ENCODE measurements around the gene TWNK. TPM values are rescaled to one million over a fixed set of nuclear protein-coding genes. Genes with fewer than 3 reads are reported as not detected.

Gene TWNK
- total RNA-seq, 2 experiments from 2014 or later = 2.7 to 2.8 TPM

GRCh38 chr10:100993986-100994708 is 6.8 kb downstream of the TWNK start:
- ChIA-PET POLR2A (no interaction called here), CTCF (interaction anchor here (1.5 to 2.0 kb wide), 2 partner anchors 20 to 56 kb away, joined by 3 to 7 read pairs; no protein-coding TSS in a partner anchor)
- Mint-ChIP-seq H3K27ac (peak overlapping the region; percentile 13), H3K36me3 (ENCODE audit: low read depth) (peaks cover 43% of the 10 kb centered on the region), H3K27me3 (no peaks in the 10 kb centered on the region), H3K4me3 (peak overlapping the region; percentile 82), H3K4me1 (ENCODE audit: low read depth) (peaks cover 27% of the 10 kb centered on the region), H3K9me3 (no peaks in the 10 kb centered on the region)
- H3K4me1 ChIP-seq (ENCODE audit: insufficient read depth, low read length) = peaks cover 37% of the 10 kb centered on the region
- no peaks in the 10 kb centered on the region for H3K27me3 ChIP-seq (ENCODE audit: control insufficient read depth in 1 of 2, insufficient read depth in 2 of 2, low read length in 2 of 2)
- H3K4me3 ChIP-seq (ENCODE audit: low read length) = no peak overlapping the region
- H3K36me3 ChIP-seq (ENCODE audit: insufficient read depth, low read length) = peaks cover 36% of the 10 kb centered on the region
- DNase-seq (no peak), ATAC-seq (ENCODE audit: poor library complexity) (no peak)
- H3K9me3 ChIP-seq (ENCODE audit: control insufficient read depth in 1 of 2, insufficient read depth in 1 of 2, low read length in 2 of 2) = no peaks in the 10 kb centered on the region
- no peak overlapping the region for H3K27ac ChIP-seq (ENCODE audit: low read depth in 1 of 2, low read length in 2 of 2)
- peak; percentile 50 for TF ChIP-seq CTCF (IDR thresholded peaks at IDR 0.05)
- intact Hi-C loops (cut with DNase I, micrococcal nuclease) = loop anchor here in 1 of 2 experiments (1.0 kb wide), 1 partner anchor 20 kb away; no protein-coding TSS in a partner anchor

GRCh38 chr10:100995181-100995580 is 7.8 kb downstream of the TWNK start:
- H3K4me1 Mint-ChIP-seq (ENCODE audit: low read depth) = peaks cover 26% of the 10 kb centered on the region
- Histone ChIP-seq H3K36me3 (ENCODE audit: insufficient read depth, low read length) (peaks cover 28% of the 10 kb centered on the region), H3K4me3 (ENCODE audit: low read length) (no peak overlapping the region), H3K4me1 (ENCODE audit: insufficient read depth, low read length) (peaks cover 32% of the 10 kb centered on the region), H3K27ac (ENCODE audit: low read depth in 1 of 2, low read length in 2 of 2) (no peak overlapping the region), H3K27me3 (ENCODE audit: control insufficient read depth in 1 of 2, insufficient read depth in 2 of 2, low read length in 2 of 2) (no peaks in the 10 kb centered on the region), H3K9me3 (ENCODE audit: control insufficient read depth in 1 of 2, insufficient read depth in 1 of 2, low read length in 2 of 2) (no peaks in the 10 kb centered on the region)
- H3K27ac Mint-ChIP-seq = peak overlapping the region; percentile 81
- H3K27me3 Mint-ChIP-seq = no peaks in the 10 kb centered on the region
- H3K4me3 Mint-ChIP-seq = peak overlapping the region; percentile 89
- no peak for ATAC-seq (ENCODE audit: poor library complexity)
- peaks cover 38% of the 10 kb centered on the region for H3K36me3 Mint-ChIP-seq (ENCODE audit: low read depth)
- intact Hi-C loops (cut with DNase I, micrococcal nuclease) = no loop called here
- TF ChIP-seq CTCF (IDR thresholded peaks at IDR 0.05) = no peak
- ChIA-PET POLR2A (no interaction called here), CTCF (interaction anchor here (1.5 to 2.0 kb wide), 2 partner anchors 19 to 55 kb away, joined by 3 to 7 read pairs; no protein-coding TSS in a partner anchor)
- DNase-seq = no peak
- no peaks in the 10 kb centered on the region for H3K9me3 Mint-ChIP-seq

- H3K27me3 ChIP-seq (ENCODE audit: control insufficient read depth in 1 of 2, insufficient read depth in 2 of 2, low read length in 2 of 2) = no peaks in the 10 kb centered on the region
- no peak for TF ChIP-seq CTCF (IDR thresholded peaks at IDR 0.05)
- DNase-seq = peak in 10 of 14 experiments; percentile 15 to 67 (median 40)
- no peaks in the 10 kb centered on the region for H3K9me3 Mint-ChIP-seq
- ChIA-PET POLR2A (interaction anchor here (0.8 to 5.1 kb wide), 5 partner anchors 10 to 64 kb away, joined by 3 to 44 read pairs (median 10); partner anchors contain the start of genes MRPL43, PDZD7, SFXN3 and TWNK), CTCF (interaction anchor here (0.7 to 3.6 kb wide), 7 partner anchors 8 to 146 kb away, joined by 3 to 20 read pairs (median 4); no protein-coding TSS in a partner anchor)
- peak overlapping the region; percentile 90 for H3K4me3 Mint-ChIP-seq
- peaks cover 14% of the 10 kb centered on the region for H3K36me3 ChIP-seq (ENCODE audit: insufficient read depth, low read length)
- peak; percentile 25 for ATAC-seq (ENCODE audit: poor library complexity)
- H3K9me3 ChIP-seq (ENCODE audit: control insufficient read depth in 1 of 2, insufficient read depth in 1 of 2, low read length in 2 of 2) = no peaks in the 10 kb centered on the region
- H3K4me1 Mint-ChIP-seq (ENCODE audit: low read depth) = peaks cover 25% of the 10 kb centered on the region
- H3K4me3 ChIP-seq (ENCODE audit: low read length) = peak overlapping the region; percentile 97
- H3K27me3 Mint-ChIP-seq = no peaks in the 10 kb centered on the region
- peaks cover 41% of the 10 kb centered on the region for H3K4me1 ChIP-seq (ENCODE audit: insufficient read depth, low read length)
- peak overlapping the region; percentile 82 to 90 for H3K27ac ChIP-seq (ENCODE audit: low read depth in 1 of 2, low read length in 2 of 2)
- H3K27ac Mint-ChIP-seq = peak overlapping the region; percentile 81
- intact Hi-C loops (cut with DNase I, micrococcal nuclease) = no loop called here
- H3K36me3 Mint-ChIP-seq (ENCODE audit: low read depth) = peaks cover 29% of the 10 kb centered on the region
These were observed 9.5 kb downstream of the TWNK start for GRCh38 chr10:100996678-100997359.
